NCI-H128 (cell line): Measurements from ENCODE around the gene S100B.
"Not testable (repeated sequence)": the region's sequence is repeated elsewhere in the genome, so short reads cannot be mapped to it uniquely, and the experiment has no call there.

Experiments
- DNase-seq: peaks from one replicate; lab custom pipeline; 2025; ENCODE audit not compliant: unreplicated experiment; lab: John Stamatoyannopoulos, UW

Gene S100B

DNA sequence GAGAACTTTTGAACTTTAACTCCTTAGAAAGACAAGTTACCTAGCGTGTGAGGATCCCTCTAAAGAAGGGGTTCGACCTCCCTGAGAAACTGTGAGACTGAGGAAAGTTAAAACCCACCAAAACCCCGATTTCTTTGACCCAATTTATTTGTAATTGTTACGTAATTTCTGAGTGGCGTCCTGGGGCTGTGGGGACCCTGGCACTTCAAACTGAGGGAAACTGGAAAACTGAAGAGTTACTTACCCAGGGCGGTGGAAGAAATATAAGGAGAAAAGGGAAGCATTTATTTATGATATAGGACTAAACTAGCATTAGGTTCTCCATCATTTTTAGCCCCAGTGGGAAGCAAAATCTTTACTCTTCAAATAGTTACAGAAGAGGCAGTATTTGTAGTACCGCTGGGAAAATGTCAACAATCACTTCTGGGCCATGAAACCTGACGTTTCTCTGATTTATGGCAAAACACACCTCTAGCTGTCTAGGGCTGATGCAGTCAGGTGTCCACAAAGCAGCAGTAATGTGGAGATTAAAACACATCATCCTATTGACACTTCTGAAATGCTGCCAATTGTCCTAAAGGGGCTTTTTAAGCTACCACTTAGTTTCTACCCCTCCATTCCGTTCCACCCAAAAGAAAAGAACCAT is 430 bp downstream of the S100B start:
- no peak for DNase-seq

DNA sequence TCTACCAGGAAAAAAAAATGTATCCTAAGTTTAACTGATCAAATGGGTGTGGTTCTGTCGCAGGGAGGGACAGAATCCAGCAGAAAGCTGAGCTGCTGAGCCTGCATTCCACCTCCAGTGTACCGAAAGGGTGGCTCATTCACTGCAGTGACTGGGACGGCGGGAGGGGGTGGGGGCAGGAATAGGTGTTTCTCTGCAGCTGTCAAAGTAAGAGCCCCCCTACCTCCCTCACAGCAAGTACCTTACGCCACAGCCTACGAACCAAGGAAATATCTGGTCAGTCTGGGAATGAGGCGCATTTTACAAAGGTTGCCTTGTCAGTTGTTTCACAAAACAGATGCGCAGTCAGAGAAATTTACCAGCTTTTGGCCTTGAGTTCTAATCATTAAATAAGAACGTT is 1.7 kb downstream of the S100B start:
- no peak for DNase-seq

DNA sequence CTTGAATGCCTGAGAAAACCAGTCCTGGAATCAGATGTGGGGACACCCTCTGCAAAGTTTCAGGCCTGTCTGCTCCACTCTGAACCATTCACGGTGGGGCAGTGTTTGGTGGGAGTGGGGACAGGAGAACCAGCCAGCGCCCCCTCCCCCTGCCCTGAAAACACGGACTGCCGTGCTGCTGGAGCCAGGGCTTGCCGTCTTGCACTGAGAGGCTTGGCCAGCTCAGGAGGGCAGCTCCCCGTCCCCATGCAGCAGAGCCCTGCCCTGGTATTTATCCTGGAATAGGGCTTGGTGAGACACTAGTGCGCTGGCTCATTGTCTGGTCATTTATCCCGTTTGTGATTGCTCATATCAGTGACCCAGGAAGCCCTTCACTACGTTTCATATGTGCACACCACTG is 3.9 kb downstream of the S100B start:
- no peak for DNase-seq

DNA sequence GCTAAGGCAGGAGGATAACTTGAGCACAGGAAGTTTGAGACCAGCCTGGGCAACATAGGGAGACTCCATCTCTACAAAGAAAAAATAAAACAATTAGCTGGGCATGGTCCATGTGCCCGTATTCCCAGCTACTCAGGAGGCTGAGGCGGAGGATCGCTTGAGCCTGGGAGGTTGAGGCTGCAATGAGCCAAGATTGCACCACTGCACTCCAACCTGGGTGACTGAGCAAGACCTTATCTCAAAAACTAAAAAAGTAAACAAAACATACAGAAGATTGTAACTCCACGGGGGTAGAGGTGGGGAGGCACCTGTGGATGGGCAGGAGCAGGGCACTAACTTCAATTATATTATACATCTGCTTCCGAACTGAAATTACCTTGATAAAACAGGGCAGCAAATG is 4.6 kb downstream of the S100B start:
- no peak for DNase-seq

DNA sequence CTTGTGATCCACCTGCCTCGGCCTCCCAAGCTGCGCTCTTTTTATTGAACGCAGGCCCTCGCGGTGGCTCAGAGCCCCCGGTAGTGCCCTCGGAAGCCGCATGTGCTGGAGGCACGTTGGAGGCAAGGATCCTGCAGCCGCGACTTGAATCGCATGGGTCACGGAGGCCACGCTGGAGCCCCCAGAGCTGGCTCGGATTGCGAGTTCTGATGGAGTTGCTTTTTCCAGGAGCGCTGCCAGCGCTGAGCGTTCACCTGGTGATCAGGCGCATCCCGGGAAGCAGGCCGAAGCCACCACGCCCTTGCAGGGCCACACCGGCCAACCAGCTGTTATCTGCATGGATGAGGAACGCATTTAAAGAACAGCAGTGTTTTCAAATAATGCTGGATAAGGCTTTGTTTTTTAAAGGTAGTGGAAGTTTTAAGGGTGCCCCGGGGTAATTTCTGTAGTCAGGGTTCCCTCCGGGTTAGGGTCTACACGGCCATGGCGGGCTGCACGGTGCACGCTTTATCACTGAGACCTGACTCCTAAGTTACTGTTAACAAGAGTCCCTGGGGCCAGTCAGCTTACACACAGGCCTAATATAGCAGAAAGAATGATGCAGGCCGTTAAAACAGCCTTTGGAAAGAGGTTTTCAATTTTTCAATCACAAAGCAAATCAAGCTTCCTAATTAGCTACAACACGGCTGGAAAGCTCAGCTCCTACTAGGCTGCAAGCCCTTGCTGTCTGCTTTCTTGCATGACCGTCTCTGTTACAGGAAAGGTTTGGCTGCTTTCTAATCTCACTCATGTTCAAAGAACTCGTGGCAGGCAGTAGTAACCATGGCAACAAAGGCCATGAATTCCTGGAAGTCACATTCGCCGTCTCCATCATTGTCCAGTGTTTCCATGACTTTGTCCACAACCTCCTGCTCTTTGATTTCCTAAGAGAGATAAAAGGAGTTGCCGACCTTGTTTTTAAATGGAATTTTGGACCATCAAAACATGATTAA is 6.0 kb downstream of the S100B start:
- DNase-seq: no peak

DNA sequence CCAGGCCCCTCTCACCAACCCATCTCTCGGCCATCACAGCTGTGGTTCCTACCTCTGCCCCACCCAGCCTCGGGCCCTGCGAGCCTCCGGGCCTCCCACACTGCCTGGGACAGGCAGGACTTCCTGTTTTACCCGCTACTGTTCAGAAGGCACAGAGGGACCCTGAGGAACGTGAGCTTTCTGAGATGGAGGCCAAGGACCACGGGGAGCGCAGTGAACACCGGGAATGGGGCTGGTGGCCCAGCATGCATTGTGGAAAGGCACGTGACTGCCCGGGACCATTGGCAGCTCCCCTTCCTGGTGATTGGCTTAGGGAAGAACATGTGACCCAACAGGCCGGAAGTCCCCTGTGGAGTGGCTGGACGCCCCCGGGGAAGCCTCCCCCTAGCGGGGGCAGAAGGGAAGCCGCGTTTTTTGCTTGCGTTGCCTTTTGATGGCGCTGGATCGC is 7.0 kb downstream of the S100B start:
- DNase-seq: no peak

DNA sequence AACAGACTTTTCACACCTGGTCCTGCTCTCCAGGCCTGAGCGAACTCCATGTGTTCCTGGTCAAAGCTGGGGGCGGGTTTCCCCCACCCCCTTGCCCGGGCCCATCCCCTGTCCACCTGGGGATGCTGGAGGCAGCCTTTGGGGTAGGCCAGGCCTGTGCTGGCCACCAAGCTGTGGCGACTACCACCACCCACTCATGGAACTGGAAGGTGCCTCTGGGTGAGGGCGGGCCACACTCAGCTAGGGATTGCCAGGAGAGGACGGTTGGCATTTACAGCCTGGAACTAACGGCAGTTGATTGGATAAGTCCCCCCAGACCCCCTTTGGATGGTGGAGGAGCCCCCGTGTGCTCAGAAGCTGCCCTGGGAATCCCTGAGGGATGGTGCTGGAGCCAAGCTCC is 7.9 kb downstream of the S100B start:
- no peak for DNase-seq

DNA sequence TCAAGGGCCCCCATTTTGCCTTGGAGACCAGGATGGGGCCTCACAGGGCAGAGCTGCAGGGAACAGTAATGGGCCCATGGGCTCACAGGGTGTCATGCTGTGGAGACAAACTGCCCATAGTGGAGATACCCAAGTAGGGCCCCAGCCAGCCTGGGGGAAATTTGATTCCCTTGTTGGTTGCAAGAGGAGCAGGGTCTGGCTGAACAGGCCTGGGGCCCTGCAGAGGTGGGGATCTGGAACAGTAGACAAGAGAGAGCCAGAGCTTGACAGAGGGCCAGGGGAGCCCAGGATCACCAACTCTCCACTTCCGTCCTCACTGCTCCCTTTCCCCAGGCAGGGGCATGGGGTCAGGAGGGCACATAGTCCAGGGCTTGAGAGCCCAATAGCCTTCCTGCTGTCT is 8.7 kb downstream of the S100B start:
- no peak for DNase-seq

DNA sequence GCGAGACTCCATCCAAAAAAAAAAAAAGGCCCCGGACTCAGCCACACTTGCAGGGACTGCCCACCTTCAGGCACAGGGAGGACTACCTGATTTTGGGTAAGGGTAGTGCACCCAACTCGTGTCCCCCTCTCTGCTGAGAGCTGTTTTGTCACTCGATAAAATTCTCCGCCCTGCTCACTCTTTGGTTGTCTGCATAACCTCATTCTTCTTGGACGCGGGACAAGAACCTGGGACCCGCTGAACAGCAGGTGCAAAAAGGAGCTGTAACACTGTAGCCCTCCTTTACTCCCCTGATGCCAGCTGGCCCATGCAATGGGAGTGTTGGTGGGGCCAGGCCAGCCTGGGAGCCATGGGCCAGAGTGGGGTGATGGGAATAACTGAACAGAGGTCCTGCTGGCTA is 10.6 kb downstream of the S100B start:
- no peak for DNase-seq

DNA sequence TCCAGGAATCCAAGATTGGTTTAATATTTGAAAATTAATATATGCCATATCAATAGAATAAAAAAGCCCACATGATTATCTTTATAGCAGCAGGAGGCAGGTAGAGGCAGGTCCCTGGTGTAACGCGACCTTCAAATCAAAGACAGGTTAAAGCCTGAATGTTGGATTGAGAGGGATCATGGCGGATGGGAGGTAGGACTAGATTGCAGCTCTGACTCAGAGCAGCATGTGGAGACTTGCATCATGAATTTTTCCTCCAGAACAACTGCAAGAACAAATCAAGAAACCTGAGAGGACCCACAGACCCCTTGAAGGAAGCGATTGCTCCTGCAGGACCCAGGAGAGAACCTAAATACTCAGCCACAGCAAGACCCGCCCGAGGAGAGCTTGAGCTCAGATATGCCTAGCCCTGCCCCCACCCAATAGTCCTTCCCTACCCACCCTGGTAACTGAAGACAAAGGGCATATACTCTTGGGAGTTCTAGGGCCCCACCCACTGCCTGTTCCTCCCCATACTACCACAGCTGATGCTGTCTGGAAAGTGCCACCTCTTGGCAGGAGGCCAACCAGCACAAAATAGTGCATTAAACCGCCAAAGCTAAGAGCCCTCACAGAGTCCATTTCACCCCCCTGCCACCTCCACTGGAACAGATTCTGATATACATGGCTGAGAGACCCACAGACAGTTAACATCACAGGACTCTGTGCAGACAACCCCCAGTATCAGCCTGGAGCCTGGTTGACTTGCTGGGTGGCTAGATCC is 19.5 kb downstream of the S100B start:
- peak; percentile 8 for DNase-seq

DNA sequence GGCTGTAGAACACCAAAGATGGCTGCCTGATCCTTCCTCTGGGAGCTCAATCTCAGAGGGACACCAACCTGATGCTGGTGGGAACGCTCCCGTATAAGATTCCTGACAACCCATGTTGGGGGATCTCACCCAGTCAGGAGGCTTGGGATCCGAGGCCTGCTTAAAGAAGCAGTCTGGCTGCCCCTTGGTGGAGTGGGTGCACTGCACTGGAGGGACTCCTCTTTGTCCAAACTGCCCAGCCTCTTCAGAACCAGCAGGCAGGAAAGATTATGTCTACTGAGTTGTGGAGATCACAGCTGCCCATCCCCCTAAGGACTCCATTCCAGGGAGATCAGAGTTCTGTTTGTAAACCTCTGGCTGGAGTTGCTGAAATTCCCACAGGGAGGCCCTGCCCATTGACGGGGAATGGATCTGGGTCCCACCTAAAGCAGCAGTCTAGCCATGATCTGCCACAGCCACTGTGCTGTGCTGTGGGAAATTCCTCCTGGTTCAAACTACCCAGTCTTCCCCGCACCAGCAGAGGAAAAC is 23.0 kb downstream of the S100B start:
- DNase-seq: no peak

DNA sequence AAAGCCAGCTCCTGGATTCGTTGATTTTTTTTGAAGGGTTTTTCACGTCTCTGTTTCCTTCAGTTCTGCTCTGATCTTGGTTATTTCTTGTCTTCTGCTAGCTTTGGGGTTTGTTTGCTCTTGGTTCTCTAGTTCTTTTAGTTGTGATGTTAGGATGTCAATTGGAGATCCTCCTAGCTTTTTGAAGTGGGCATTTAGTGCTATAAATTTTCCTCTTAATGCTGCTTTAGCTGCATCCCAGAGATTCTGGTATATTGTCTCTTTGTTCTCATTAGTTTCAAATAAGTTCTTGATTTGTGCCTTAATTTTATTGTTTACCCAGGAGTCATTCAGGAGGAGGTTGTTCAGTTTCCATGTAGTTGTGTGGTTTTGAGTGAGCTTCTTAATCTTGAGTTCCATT is 25.5 kb downstream of the S100B start:
- not testable (repeated sequence) for DNase-seq

DNA sequence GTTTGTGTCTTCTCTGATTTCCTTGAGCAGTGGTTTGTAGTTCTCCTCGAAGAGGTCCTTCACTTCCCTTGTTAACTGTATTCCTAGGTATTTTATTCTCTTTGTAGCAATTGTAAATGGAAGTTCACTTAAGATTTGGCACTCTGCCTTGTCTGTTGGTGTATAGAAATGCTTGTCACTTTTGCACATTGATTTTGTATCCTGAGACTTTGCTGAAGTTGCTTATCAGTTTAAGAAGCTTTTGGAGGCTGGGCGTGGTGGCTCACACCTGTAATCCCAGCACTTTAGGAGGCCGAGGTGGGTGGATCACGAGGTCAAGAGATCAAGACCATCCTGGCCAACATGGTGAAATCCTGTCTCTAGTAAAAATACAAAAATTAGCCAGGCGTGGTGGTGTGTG is 27.1 kb downstream of the S100B start:
- not testable (repeated sequence) for DNase-seq

DNA sequence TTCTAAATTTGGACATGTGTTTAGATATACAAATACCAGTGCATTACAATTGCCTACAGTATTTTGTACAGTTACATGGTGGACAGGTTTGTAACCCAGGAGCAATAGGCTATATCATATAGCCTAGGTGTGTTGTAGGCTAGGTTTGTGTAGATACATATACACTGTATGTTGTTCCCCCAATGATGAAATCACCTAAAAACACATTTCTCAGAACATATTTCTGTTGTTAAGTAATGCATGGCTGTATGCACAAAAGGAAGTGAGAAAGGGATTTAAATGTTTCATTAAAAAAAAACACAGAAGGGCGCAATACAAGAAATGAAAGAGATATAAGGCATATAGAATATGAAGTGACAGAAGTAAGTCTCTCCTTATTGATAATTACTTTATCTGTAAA is 32.0 kb downstream of the S100B start:
- DNase-seq: no peak

DNA sequence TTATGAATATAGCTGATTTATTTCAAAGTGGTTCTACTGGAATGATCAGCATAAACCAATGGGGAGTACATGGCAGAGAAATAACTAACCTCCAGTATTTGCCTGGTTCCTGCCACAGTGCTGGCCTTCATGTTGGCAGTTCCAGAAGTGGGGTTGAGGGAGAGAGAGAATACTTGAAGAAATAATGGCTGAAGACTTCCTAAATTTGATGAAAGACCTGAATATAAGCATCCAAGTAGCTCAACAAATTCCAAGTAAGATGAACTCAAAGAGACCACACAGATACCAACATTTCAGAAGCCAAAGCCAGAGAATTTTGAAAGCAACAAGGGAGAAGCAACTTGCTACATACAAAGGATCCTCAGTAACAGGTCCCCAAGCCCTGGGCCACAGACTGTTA is 34.3 kb downstream of the S100B start:
- DNase-seq: no peak

DNA sequence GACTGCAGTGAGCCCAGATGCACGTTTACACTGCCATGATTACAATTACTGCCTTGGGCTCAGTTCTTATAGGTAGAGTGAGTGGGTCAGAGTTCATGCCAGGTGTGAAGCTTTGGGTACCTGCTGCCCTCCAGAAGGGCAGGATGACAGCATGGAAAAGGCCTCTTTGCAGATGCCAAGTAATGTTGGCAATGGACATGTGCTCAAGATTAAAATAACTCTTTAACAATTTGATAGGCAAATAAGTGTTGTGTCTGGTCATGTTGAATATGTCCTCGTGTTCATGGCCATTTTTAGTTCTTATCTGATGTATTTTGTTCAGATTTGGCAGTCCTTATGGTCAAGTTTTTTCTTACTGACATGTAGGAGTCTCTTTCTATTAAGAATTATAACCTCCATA is 34.8 kb downstream of the S100B start:
- DNase-seq: no peak

DNA sequence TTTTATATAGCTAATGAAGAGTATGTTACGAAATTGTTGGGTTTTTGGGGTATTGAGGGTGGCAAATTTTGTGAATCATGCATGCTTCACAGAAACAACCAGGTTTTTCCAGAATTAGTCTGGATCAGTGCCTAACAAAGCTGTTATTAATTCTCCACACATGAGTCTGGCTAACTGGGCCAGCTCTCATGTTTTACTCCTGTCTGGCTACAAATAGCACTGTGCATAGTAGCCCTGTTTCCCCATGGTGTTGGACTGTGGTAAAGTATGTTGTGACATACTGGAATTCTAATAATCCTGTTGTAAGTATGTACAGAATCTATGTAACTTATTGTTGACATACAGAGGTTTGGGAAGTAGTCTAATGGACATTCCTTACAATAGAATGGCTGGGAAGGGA is 35.8 kb downstream of the S100B start:
- DNase-seq: no peak

DNA sequence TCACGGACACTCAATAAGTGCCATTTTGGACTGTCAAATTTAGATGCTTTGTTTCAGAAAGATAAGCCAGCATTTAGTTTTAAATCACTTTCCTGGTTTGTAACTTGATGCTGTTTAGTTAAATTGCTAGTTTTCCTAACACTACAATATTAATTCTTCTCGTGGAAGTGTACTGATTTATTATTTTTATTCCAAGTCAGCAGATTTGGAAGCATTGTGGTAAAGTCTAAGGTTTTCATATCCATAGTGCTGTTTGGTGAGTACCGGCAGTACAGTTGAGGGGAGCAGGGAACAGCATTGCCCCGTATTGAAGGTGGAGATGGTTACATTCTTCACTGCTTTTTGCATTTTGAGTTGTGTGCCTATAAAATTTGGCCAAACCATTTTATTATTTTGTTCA is 36.3 kb downstream of the S100B start:
- DNase-seq: no peak

DNA sequence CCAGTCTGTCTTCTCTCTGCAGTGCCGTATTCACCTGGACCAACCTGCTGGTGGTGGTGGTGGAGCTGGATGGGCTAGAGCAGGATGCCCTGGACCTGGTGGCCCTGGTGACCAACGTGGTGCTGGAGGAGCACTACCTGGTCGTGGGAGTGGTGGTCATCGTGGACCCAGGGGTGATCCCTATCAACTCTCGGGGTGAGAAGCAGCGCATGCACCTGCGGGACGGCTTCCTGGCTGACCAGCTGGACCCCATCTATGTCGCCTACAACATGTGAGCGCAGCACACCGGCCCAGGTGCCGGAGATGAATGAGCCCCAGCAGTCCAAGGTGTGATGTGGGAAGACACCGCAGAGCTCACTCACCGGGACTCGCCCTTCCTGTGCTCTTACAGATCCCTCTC is 37.5 kb downstream of the S100B start:
- no peak for DNase-seq

DNA sequence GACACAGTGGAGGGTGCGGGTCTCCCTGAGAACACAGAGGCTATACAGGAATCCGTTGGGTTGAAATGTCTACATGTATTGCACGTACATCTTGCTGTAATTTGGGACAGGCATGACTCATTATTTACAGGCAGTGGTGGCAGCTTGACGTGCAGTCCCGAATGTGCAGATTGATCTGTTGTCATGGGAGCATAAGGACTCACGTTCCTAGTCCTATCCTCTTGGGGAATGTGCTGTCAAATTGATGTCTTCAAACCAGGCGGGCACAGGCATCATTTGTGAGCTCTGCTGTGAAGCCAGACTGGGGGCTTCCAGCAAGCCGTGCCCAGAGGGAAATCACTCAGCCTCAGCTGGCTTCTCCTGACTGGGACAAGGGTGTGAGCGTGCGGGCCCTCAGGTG is 40.5 kb downstream of the S100B start:
- DNase-seq: no peak

DNA sequence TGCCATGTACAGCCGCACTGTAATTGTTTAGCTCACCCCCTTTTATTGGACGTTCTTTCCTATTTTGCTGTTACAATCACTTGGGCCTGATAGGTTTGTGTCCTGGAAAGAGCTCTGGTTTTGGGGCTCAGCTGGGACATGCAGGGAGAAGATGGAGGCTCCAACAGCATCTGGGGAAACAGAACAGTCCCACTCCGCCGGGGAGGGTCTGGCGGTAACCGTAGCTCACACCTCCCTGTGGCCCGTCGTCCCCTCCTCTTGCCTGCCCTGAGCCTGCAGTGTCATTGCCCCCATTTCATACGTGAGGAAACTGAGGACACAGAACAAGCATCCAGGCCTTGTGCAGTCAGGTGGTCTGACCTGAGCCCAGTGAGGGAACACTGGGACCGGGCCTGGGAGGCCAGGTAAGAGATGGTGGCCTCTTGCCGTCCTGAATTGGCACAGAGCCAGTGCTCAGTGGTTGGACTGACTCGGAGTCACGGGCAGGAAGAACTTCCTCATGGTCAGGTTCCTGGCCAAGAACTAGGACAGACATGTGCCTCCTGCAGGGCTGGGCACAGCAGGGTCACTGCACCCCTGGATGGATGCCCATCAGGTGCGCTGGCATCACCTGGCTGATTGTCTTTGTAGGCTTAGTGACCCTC is 41.8 kb downstream of the S100B start:
- no peak for DNase-seq
